ENCODE measurements around the gene LILRA6. TPM values are rescaled to one million over a fixed set of nuclear protein-coding genes. Genes with fewer than 3 reads are reported as not detected.

Gene LILRA6
- total RNA-seq, 2 experiments from 2014 or later, result 0.18 TPM; not detected in 1

DNA sequence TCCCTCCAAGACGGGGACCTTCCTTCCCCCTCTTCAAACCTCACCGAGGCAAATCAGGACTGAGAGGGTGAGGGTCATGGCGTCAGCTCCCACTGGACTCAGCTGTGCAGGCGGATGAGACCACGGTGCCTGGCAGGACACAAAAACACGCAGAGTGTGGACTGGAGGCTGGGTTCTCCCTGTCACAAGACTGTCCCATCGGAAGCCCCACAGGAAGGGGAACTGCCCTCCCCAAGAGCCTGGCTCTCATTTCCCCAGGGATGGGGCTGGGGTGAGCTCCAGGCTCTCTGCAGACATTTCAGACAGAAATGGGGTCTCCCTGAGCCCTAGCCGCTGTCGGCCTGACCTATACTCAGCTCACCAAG is 14.5 kb upstream of the LILRA6 start, which contains the start of gene LILRB5:
Gene LILRB5, minus strand, starts transcription at position 158 of the 365 bp plus-strand sequence. Its CDS starts 80 bp downstream, at position 78.
- Mint-ChIP-seq H3K9me3 (ENCODE audit: insufficient read depth) (no peaks in the 10 kb centered on the region), H3K4me3 (no peak within 1 kb of the TSS), H3K4me1 (ENCODE audit: low read depth) (no peaks in the 10 kb centered on the region), H3K27ac (no peak within 1 kb of the TSS), H3K27me3 (ENCODE audit: low read depth) (peaks cover 6% of the 10 kb centered on the region), H3K36me3 (ENCODE audit: low read depth) (no peaks in the 10 kb centered on the region)
- ChIA-PET POLR2A (no interaction called here), CTCF (interaction anchor here (1.9 kb wide), 1 partner anchor 9 kb away, joined by 8 read pairs; no protein-coding TSS in a partner anchor)
- ATAC-seq (no peak), DNase-seq (no peak)

- CTCF ChIA-PET, result interaction anchor here (1.9 kb wide), 1 partner anchor 10 kb away, joined by 8 read pairs; no protein-coding TSS in a partner anchor
- H3K27ac Mint-ChIP-seq, result no peak overlapping the region
- ATAC-seq, result no peak
- POLR2A ChIA-PET, result no interaction called here
- no peaks in the 10 kb centered on the region for H3K4me1 Mint-ChIP-seq (ENCODE audit: low read depth)
- no peaks in the 10 kb centered on the region for H3K9me3 Mint-ChIP-seq (ENCODE audit: insufficient read depth)
- no peak overlapping the region for H3K4me3 Mint-ChIP-seq
- no peak for DNase-seq
- H3K27me3 Mint-ChIP-seq (ENCODE audit: low read depth), result peaks cover 6% of the 10 kb centered on the region
- no peaks in the 10 kb centered on the region for H3K36me3 Mint-ChIP-seq (ENCODE audit: low read depth)
Measured at GRCh38 chr19:54256250-54257115, 13.9 kb upstream of the LILRA6 start.

DNA sequence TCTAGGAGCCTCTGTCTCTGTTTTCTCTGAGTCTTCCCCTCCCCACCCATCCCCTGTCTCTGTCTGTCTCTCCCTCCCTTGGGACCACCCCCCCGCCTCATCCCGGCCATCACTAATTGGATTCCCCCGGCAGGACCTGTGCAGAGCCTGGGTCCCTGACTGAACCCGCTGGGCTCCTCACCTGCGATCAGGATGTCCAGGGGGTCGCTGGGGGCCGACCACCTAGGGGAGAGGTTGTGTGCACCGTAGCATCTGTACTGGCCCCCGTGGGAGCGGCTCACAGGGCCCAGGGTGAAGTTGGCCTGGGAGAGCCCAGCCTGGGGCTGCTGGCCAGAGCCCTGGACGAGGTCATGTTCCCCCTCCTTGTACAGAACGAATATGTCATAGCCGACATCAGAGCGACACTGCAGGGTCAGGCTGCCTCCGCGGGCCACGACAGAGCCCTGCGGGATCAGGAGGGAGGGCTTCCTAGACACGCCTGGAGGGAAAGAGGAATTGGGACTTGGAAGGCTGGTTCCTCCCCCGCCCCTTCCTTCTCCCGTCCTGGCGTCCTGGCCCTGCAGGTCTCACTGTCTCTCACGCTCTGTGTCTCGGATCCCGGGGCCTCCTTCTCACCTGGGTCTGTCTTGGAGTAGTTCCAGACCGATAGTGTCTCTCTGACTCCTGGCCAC is 12.7 kb upstream of the LILRA6 start:
- Mint-ChIP-seq H3K27ac (no peak overlapping the region), H3K4me3 (no peak overlapping the region), H3K9me3 (ENCODE audit: insufficient read depth) (no peaks in the 10 kb centered on the region), H3K27me3 (ENCODE audit: low read depth) (peaks cover 4% of the 10 kb centered on the region), H3K4me1 (ENCODE audit: low read depth) (no peaks in the 10 kb centered on the region), H3K36me3 (ENCODE audit: low read depth) (no peaks in the 10 kb centered on the region)
- ChIA-PET CTCF (no interaction called here), POLR2A (no interaction called here)
- DNase-seq, result no peak
- no peak for ATAC-seq

GRCh38 chr19:54254195-54254906 is 11.8 kb upstream of the LILRA6 start:
- H3K27ac Mint-ChIP-seq, result no peak overlapping the region
- H3K9me3 Mint-ChIP-seq (ENCODE audit: insufficient read depth), result no peaks in the 10 kb centered on the region
- H3K27me3 Mint-ChIP-seq (ENCODE audit: low read depth), result peaks cover 9% of the 10 kb centered on the region
- CTCF ChIA-PET, result interaction anchor here (1.1 kb wide), 1 partner anchor 12 kb away, joined by 3 read pairs; no protein-coding TSS in a partner anchor
- no peak overlapping the region for H3K4me3 Mint-ChIP-seq
- DNase-seq (no peak), ATAC-seq (no peak)
- POLR2A ChIA-PET, result interaction anchor here (0.6 kb wide), 1 partner anchor 184 kb away, joined by 4 read pairs; no protein-coding TSS in a partner anchor
- H3K4me1 Mint-ChIP-seq (ENCODE audit: low read depth), result peaks cover 2% of the 10 kb centered on the region
- no peaks in the 10 kb centered on the region for H3K36me3 Mint-ChIP-seq (ENCODE audit: low read depth)

DNA sequence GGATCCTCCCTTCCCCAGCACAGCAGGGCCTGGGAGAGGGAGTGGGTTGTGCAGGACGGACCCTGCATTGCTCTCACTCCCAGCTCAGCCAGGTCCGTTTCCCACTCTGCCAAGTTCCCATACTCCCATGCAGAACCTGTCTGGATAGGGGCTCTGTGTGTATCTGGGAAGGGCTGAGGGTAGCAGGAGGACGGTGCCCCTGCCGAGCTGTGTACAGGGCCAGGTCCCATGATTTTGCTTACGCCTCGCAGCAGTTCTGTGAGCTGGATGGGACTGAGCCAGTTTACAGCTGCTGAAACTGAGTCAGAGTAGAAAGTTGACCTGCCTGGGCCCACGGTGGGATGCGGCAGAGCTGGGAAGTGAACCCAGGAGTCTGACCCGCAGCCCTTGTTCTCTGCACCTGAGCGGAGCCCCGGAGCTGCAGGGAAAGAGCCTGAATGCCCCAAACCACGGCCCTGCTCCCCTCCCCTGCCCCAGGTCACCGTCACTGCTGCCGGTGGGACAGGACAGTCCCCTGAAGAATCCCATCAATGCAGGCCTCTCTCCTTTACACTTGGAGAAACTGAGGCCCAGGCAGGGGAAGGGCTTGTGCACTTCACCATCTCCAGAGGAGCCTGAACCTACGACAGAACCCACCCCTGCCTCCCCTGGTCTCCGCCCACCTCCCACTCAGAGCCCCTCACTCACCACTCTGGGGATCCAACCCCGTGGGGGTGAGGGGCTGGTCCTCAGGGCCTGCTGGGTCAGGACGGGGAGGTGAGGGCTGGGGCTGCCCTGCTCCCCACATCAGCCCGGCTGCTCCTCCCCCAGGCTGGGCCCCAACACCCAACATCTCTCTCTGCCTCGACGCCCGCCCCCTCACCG is 11.0 kb upstream of the LILRA6 start:
- ChIA-PET POLR2A (no interaction called here), CTCF (interaction anchor here (1.1 kb wide), 1 partner anchor 12 kb away, joined by 3 read pairs; no protein-coding TSS in a partner anchor)
- Mint-ChIP-seq H3K9me3 (ENCODE audit: insufficient read depth) (no peaks in the 10 kb centered on the region), H3K36me3 (ENCODE audit: low read depth) (no peaks in the 10 kb centered on the region), H3K27me3 (ENCODE audit: low read depth) (peaks cover 8% of the 10 kb centered on the region), H3K4me3 (no peak overlapping the region), H3K27ac (no peak overlapping the region), H3K4me1 (ENCODE audit: low read depth) (peaks cover 2% of the 10 kb centered on the region)
- DNase-seq (no peak), ATAC-seq (no peak)

- H3K4me1 Mint-ChIP-seq (ENCODE audit: low read depth), result peaks cover 9% of the 10 kb centered on the region
- H3K27ac Mint-ChIP-seq, result no peak overlapping the region
- ATAC-seq, result no peak
- no peaks in the 10 kb centered on the region for H3K9me3 Mint-ChIP-seq (ENCODE audit: insufficient read depth)
- H3K27me3 Mint-ChIP-seq (ENCODE audit: low read depth), result peaks cover 8% of the 10 kb centered on the region
- DNase-seq, result no peak
- POLR2A ChIA-PET, result no interaction called here
- no peaks in the 10 kb centered on the region for H3K36me3 Mint-ChIP-seq (ENCODE audit: low read depth)
- CTCF ChIA-PET, result no interaction called here
- H3K4me3 Mint-ChIP-seq, result no peak overlapping the region
Measured at GRCh38 chr19:54252845-54253244, 10.3 kb upstream of the LILRA6 start.

DNA sequence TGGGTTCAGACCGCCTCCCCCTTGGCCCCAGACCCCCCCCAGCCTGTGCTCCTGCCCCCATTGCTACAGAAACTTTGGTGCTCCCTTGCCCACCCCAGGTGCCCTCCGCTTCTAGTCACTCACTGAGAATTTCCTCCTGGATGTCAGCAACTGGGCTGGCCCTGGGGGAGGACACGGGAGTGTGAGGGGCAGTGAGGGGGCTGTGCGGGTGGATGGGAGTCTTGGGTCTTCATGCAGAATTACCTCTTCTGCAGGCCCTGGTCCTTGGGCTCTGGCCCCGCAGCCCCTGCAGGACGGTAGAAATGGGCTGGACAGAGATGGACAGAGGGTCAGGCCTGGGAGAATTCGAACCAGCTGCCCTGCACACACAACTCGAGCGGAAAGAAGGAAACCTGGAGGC is 9.7 kb upstream of the LILRA6 start:
- POLR2A ChIA-PET, result no interaction called here
- Mint-ChIP-seq H3K27ac (no peak overlapping the region), H3K27me3 (ENCODE audit: low read depth) (peaks cover 8% of the 10 kb centered on the region), H3K4me1 (ENCODE audit: low read depth) (peaks cover 14% of the 10 kb centered on the region), H3K9me3 (ENCODE audit: insufficient read depth) (no peaks in the 10 kb centered on the region), H3K4me3 (no peak overlapping the region), H3K36me3 (ENCODE audit: low read depth) (no peaks in the 10 kb centered on the region)
- ATAC-seq, result no peak
- no peak for DNase-seq
- CTCF ChIA-PET, result no interaction called here

GRCh38 chr19:54248016-54248601 is 5.5 kb upstream of the LILRA6 start:
- no peaks in the 10 kb centered on the region for H3K36me3 Mint-ChIP-seq (ENCODE audit: low read depth)
- DNase-seq, result peak; percentile 51
- ATAC-seq, result peak; percentile 74
- peak overlapping the region; percentile 54 for H3K27ac Mint-ChIP-seq
- no peaks in the 10 kb centered on the region for H3K9me3 Mint-ChIP-seq (ENCODE audit: insufficient read depth)
- peaks cover 14% of the 10 kb centered on the region for H3K27me3 Mint-ChIP-seq (ENCODE audit: low read depth)
- peak overlapping the region; percentile 38 for H3K4me3 Mint-ChIP-seq
- peaks cover 17% of the 10 kb centered on the region for H3K4me1 Mint-ChIP-seq (ENCODE audit: low read depth)
- POLR2A ChIA-PET, result no interaction called here
- CTCF ChIA-PET, result no interaction called here

DNA sequence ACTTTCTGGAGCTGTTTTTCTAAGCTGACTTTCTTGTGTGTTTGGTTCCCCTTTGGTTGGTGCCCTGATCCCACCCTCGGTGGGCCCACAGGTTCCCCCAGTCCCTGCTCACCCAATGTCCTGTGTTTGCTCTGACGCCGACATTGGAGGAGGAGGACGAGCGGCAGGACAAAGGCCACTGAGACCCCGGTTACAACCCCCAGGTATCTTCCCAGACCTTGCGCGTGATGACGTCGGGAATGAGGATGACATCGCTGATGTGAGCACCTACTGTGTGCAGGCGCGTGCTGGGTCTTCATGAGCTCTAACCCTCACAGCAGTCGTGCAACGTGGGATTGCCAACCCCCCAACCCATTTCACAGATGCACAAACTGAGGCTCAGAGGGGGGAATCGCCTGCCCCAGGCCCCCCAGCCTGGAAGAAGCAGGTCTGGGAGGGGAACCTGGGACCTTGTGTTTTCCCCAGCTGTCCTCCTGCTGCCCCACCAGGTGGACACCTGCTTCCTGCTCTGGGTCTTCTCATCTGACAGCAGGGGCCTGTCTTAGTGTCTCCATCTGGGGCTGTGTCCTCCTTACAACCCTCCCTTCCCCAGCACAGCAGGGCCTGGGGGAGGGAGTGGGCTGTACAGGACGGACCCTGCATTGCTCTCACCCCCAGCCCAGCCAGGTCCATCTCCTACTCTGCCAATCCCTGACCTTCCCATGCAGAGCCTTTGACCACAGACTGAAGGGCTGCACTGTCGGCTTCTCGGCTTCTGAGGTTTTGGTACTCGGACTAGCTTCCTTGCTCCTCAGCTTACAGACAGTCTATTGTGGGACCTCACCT is 4.7 kb upstream of the LILRA6 start:
- no peaks in the 10 kb centered on the region for H3K9me3 Mint-ChIP-seq (ENCODE audit: insufficient read depth)
- ATAC-seq (no peak), DNase-seq (no peak)
- ChIA-PET POLR2A (no interaction called here), CTCF (interaction anchor here (1.1 to 1.5 kb wide), 2 partner anchors 18 to 145 kb away, joined by 3 to 9 read pairs; no protein-coding TSS in a partner anchor)
- peaks cover 24% of the 10 kb centered on the region for H3K4me1 Mint-ChIP-seq (ENCODE audit: low read depth)
- H3K36me3 Mint-ChIP-seq (ENCODE audit: low read depth), result no peaks in the 10 kb centered on the region
- H3K27ac Mint-ChIP-seq, result peak overlapping the region; percentile 54
- peaks cover 14% of the 10 kb centered on the region for H3K27me3 Mint-ChIP-seq (ENCODE audit: low read depth)
- peak overlapping the region; percentile 38 for H3K4me3 Mint-ChIP-seq

DNA sequence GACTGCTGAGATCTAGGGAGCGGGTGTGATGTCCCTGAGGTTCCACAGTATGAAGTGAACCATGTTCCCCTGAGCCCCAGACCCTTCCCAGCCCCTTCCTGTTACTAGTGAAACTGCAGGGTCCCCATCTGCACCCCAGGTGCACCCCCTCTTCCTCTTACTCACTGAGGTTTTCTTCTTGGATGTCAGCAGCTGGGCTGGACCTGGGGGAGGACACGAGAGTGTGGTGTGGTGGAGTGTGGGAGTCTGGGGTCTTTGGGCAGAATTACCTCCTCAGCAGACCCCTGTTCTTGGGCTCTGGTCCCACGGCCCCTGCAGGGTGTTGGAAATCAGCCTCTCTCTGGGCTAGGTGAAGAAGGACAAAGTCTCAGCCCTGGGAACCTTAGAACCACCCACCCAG is 3.3 kb upstream of the LILRA6 start:
- H3K4me3 Mint-ChIP-seq, result no peak overlapping the region
- no peak overlapping the region for H3K27ac Mint-ChIP-seq
- ChIA-PET POLR2A (no interaction called here), CTCF (interaction anchor here (1.5 kb wide), 1 partner anchor 21 kb away, joined by 6 read pairs; no protein-coding TSS in a partner anchor)
- ATAC-seq, result no peak
- H3K36me3 Mint-ChIP-seq (ENCODE audit: low read depth), result no peaks in the 10 kb centered on the region
- peaks cover 16% of the 10 kb centered on the region for H3K27me3 Mint-ChIP-seq (ENCODE audit: low read depth)
- peaks cover 26% of the 10 kb centered on the region for H3K4me1 Mint-ChIP-seq (ENCODE audit: low read depth)
- no peak for DNase-seq
- no peaks in the 10 kb centered on the region for H3K9me3 Mint-ChIP-seq (ENCODE audit: insufficient read depth)

Data from activated CD8-positive, alpha-beta T cell treated with anti-CD3 and anti-CD28 coated beads, Interleukin-2, amount 10 ng/mL, durations not matched to agents 7 days and 5 days (primary cell).